Endothelial cell of umbilical vein (primary cell): ENCODE measurements around the gene TNFRSF21. TPM values are rescaled to one million over a fixed set of nuclear protein-coding genes. Genes with fewer than 3 reads are reported as not detected.

Experiments
- BruUV-seq: library from RNA; stranded (reverse); fragments of 400-500 nt; replicated peaks from 2 replicates; lab custom pipeline; 2021; lab: Mats Ljungman, UMichigan
- CTCF ChIA-PET: fragments of 300-600, 350-600 bp; sonication (Branson Sonifier 250); formaldehyde crosslinking; loops from one replicate; lab custom pipeline; 2021; ENCODE audit warnings: antibody characterized with exemption, inconsistent platforms; lab: Charles Lee
- POLR2A ChIA-PET: fragments of 300-600, 350-600 bp; sonication (Branson Sonifier 250); formaldehyde crosslinking; loops from one replicate; lab custom pipeline; 2021; ENCODE audit warnings: antibody characterized with exemption, inconsistent platforms; lab: Charles Lee
- DNase-seq: peaks from one replicate; pipeline ENCODE4 v3.0.0-alpha.2; 2011; ENCODE audit warnings: low read depth, low spot score
- FAIRE-seq: peaks from 2 replicates; lab custom pipeline; 2011; peaks lifted over from hg19 to GRCh38; lab: Jason Lieb, UNC
- H2AFZ ChIP-seq: 2 replicates; pipeline ENCODE4 v1.6.0; 2012; ENCODE audit warnings: low read depth, low read length, control low read depth, inconsistent platforms
- H3K27ac ChIP-seq: 2 replicates; pipeline ENCODE4 v1.5.1; 2011; ENCODE audit warnings: low read depth, mild to moderate bottlenecking, control low read depth, low read length, moderate library complexity; ENCODE audit not compliant: insufficient read depth
- H3K27me3 ChIP-seq, 2 experiments: 2 replicates each; pipeline versions ENCODE4 v1.6.0 to v1.6.1; 2011; ENCODE audit warnings: low read length in 2 of 2, mixed read lengths in 1 of 2; ENCODE audit not compliant: control insufficient read depth in 2 of 2, insufficient read depth in 2 of 2
- H3K36me3 ChIP-seq, 2 experiments: 2 replicates in 1 of 2; 3 replicates in 1 of 2; pipeline ENCODE4 v1.5.1; 2011; ENCODE audit warnings: low read length in 2 of 2, mild to moderate bottlenecking in 1 of 2, moderate library complexity in 1 of 2; ENCODE audit not compliant: control insufficient read depth in 2 of 2, insufficient read depth in 2 of 2; ENCODE audit errors: extremely low read depth in 1 of 2
- H3K4me1 ChIP-seq: 3 replicates; pipeline ENCODE4 v1.5.1; 2011; ENCODE audit warnings: mild to moderate bottlenecking, low read length; ENCODE audit not compliant: control insufficient read depth, insufficient read depth; ENCODE audit errors: extremely low read depth
- H3K4me2 ChIP-seq: 2 replicates; pipeline ENCODE4 v1.6.1; 2011; ENCODE audit warnings: low read length, control low read depth, mixed read lengths; ENCODE audit not compliant: insufficient read depth
- H3K4me3 ChIP-seq, 3 experiments: fragments of 200-600 bp in 1 of 3; sonication (generic), shearing (Covaris generic) in 1 of 3; replicated peaks in 1 of 3; 2 replicates each; pipeline ENCODE4 v1.5.1; 2011 to 2016; ENCODE audit warnings: control low read depth in 3 of 3, low read length in 3 of 3, mild to moderate bottlenecking in 2 of 3, inconsistent platforms in 1 of 3, low read depth in 1 of 3, moderate library complexity in 1 of 3; ENCODE audit not compliant: insufficient read depth in 1 of 3
- H3K79me2 ChIP-seq: 2 replicates; pipeline ENCODE4 v1.6.0; 2012; ENCODE audit warnings: low read length, inconsistent platforms; ENCODE audit not compliant: control insufficient read depth, insufficient read depth
- H3K9ac ChIP-seq: replicated peaks from 2 replicates; pipeline ENCODE3; 2011; ENCODE audit warnings: low read length, control low read depth; ENCODE audit not compliant: insufficient read depth; ENCODE audit errors: extremely low read depth
- H3K9me1 ChIP-seq: replicated peaks from 3 replicates; pipeline ENCODE4 v1.6.0; 2011; ENCODE audit warnings: mild to moderate bottlenecking, low read length; ENCODE audit not compliant: control insufficient read depth, insufficient read depth; ENCODE audit errors: extremely low read depth
- H3K9me3 ChIP-seq: replicated peaks from 2 replicates; pipeline ENCODE4 v1.5.1; 2012; ENCODE audit warnings: low read length, inconsistent platforms; ENCODE audit not compliant: control insufficient read depth, insufficient read depth
- H4K20me1 ChIP-seq: replicated peaks from 2 replicates; pipeline ENCODE3; 2011; ENCODE audit warnings: mild to moderate bottlenecking, low read length; ENCODE audit not compliant: control insufficient read depth, insufficient read depth; ENCODE audit errors: extremely low read depth
- CTCF ChIP-seq, 2 donors: IDR thresholded peaks; 1 replicate in 1 of 2; 2 replicates in 1 of 2; pipeline ENCODE4 v1.5.1; 2011; ENCODE audit warnings: low read length in 2 of 2, mild to moderate bottlenecking in 2 of 2, moderate library complexity in 2 of 2, control low read depth in 1 of 2, inconsistent platforms in 1 of 2, low read depth in 1 of 2; ENCODE audit not compliant: insufficient read depth in 1 of 2; ENCODE audit errors: extremely low read depth in 1 of 2
- EZH2 ChIP-seq: IDR thresholded peaks from 2 replicates; pipeline ENCODE4 v1.6.1; 2012; ENCODE audit warnings: borderline replicate concordance, low read depth, mild to moderate bottlenecking, moderate library complexity, low read length, inconsistent platforms; ENCODE audit not compliant: severe bottlenecking
- FOS ChIP-seq: IDR thresholded peaks from 2 replicates; pipeline ENCODE4 v1.6.1; 2011; ENCODE audit warnings: mild to moderate bottlenecking, low read length, moderate library complexity, borderline replicate concordance; ENCODE audit not compliant: insufficient read depth
- GATA2 ChIP-seq: IDR thresholded peaks from 2 replicates; pipeline ENCODE4 v1.7.0; 2011; ENCODE audit warnings: low read depth, mild to moderate bottlenecking, moderate library complexity, mixed read lengths, low read length; ENCODE audit not compliant: insufficient read length, insufficient read depth
- JUN ChIP-seq: IDR thresholded peaks from 2 replicates; pipeline ENCODE4 v1.6.1; 2011; ENCODE audit warnings: borderline replicate concordance, low read depth; ENCODE audit not compliant: insufficient read length, insufficient read depth
- MAX ChIP-seq: IDR thresholded peaks from 2 replicates; pipeline ENCODE4 v1.6.1; 2011; ENCODE audit not compliant: insufficient read depth, insufficient read length
- MYC ChIP-seq: IDR thresholded peaks from one replicate; pipeline ENCODE4 v1.6.1; 2011; ENCODE audit warnings: mild to moderate bottlenecking, low read depth, low read length
- POLR2A ChIP-seq: IDR thresholded peaks from 2 replicates; pipeline ENCODE4 v1.6.1; 2012; ENCODE audit warnings: low read depth, mild to moderate bottlenecking, control low read depth, low read length
- POLR2AphosphoS5 ChIP-seq: IDR thresholded peaks from 2 replicates; pipeline ENCODE4 v1.6.1; 2012; ENCODE audit warnings: low read depth, mild to moderate bottlenecking, control low read depth, low read length, moderate library complexity; ENCODE audit not compliant: insufficient read depth
- dilution Hi-C: fragments of 300-500 bp; cut with MboI; formaldehyde crosslinking; loops from one replicate; pipeline ENCODE4 v1.15.0; 2019; ENCODE audit warnings: low sequenced_read_pairs; ENCODE audit not compliant: extremely low pct_ligation_motif_present
- intact Hi-C: fragments of 100-400 bp; cut with micrococcal nuclease; formaldehyde crosslinking; loops from one replicate; pipeline ENCODE4 v1.10.0; 2022
- polyA plus RNA-seq, 4 experiments: library from polyadenylated mRNA; depleted of rRNA in 3 of 4; stranded (reverse) in 3 of 4; unstranded in 1 of 4; fragments of >200 nt; gene quantifications; 2 replicates each; pipeline versions ENCODE4 v1.2.1 to v1.2.3, GENCODE V29; 2011 to 2012; ENCODE audit warnings: missing spikeins in 1 of 4
- total RNA-seq: library from RNA; stranded (reverse); gene quantifications from 2 replicates; pipeline ENCODE4 v1.2.3, GENCODE V29; 2021

TNFRSF21 gene
- total and polyA plus RNA-seq, 2 donors (not counting 3 experiments of a cell fraction or from before 2014, with no cell fraction given): 26.0 to 40.6 TPM

GRCh38 chr6:47343600-47343999 lies 33.9 kb upstream of the TNFRSF21 start:
- Histone ChIP-seq H3K27ac (no peak overlapping the region), H3K9ac (no peak overlapping the region), H4K20me1 (no peaks in the 10 kb centered on the region), H3K79me2 (no peaks in the 10 kb centered on the region), H3K9me3 (no peaks in the 10 kb centered on the region), H3K36me3 (no peaks in the 10 kb centered on the region), H3K9me1 (no peaks in the 10 kb centered on the region), H3K4me2 (no peak overlapping the region), H2AFZ (no peak overlapping the region), H3K4me1 (no peaks in the 10 kb centered on the region), H3K27me3 (peaks cover 4% of the 10 kb centered on the region in 2 experiments), H3K4me3 (no peak overlapping the region)
- dilution Hi-C loops: no loop called here
- DNase-seq (no peak), FAIRE-seq (no peak)
- no TSS peak for BruUV-seq
- intact Hi-C loops: no loop called here
- TF ChIP-seq EZH2 (no peak), POLR2AphosphoS5 (no peak), CTCF (IDR thresholded peaks at IDR 0.05; ENCODE audit: extremely low read depth in 1 of 2, insufficient read depth in 1 of 2, low read depth in 1 of 2, low read length in 2 of 2) (no peak), POLR2A (no peak), JUN (no peak), GATA2 (no peak), MYC (no peak), MAX (no peak), FOS (no peak)
- ChIA-PET CTCF (interaction anchor here (1.6 kb wide), 1 partner anchor 11 kb away, joined by 4 read pairs; no protein-coding TSS in a partner anchor), POLR2A (no interaction called here)
